Limb (tissue), 2 donors: ENCODE measurements around the gene RGS10.

Source experiments
- DNase-seq, 2 donors: peaks; one replicate each; pipeline ENCODE4 v3.0.0-alpha.2; 2016; ENCODE audit errors: extremely low spot score in 2 of 2

RGS10 gene

GRCh38 chr10:119518176-119518575 lies 24.3 kb downstream of the RGS10 start:
- no peak for DNase-seq

- no peak for DNase-seq
These were observed 25.0 kb downstream of the RGS10 start for GRCh38 chr10:119517235-119518141.

GRCh38 chr10:119516381-119517234 lies 25.9 kb downstream of the RGS10 start:
- no peak for DNase-seq

- no peak for DNase-seq
These were observed 26.9 kb downstream of the RGS10 start for GRCh38 chr10:119515511-119516045.

- DNase-seq, result no peak
These were observed 27.7 kb downstream of the RGS10 start for GRCh38 chr10:119514819-119515218.

GRCh38 chr10:119511828-119512515 lies 30.5 kb downstream of the RGS10 start:
- DNase-seq, result no peak

- DNase-seq, result no peak
These were observed 32.5 kb downstream of the RGS10 start for GRCh38 chr10:119509909-119510451.

- DNase-seq, result no peak
These were observed 35.4 kb downstream of the RGS10 start for GRCh38 chr10:119507115-119507514.

- DNase-seq, result no peak
These were observed 36.8 kb downstream of the RGS10 start for GRCh38 chr10:119505588-119506315.

- DNase-seq, result peak; percentile 57 to 90
These were observed 37.4 kb downstream of the RGS10 start for GRCh38 chr10:119505131-119505551.

GRCh38 chr10:119504651-119505050 lies 37.9 kb downstream of the RGS10 start:
- no peak for DNase-seq

GRCh38 chr10:119503821-119504220 lies 38.7 kb downstream of the RGS10 start:
- no peak for DNase-seq

- no peak for DNase-seq
These were observed 39.8 kb downstream of the RGS10 start for GRCh38 chr10:119502618-119503155.

- DNase-seq, result no peak
These were observed 40.3 kb downstream of the RGS10 start for GRCh38 chr10:119502209-119502608.

GRCh38 chr10:119501690-119502089 lies 40.8 kb downstream of the RGS10 start:
- no peak for DNase-seq

GRCh38 chr10:119500821-119501220 lies 41.7 kb downstream of the RGS10 start:
- DNase-seq, result no peak

- DNase-seq, result no peak
These were observed 42.3 kb downstream of the RGS10 start for GRCh38 chr10:119500123-119500795.

GRCh38 chr10:119499677-119500002 lies 42.9 kb downstream of the RGS10 start:
- no peak for DNase-seq

- DNase-seq, result no peak
These were observed 43.4 kb downstream of the RGS10 start for GRCh38 chr10:119498889-119499676.
